ENCODE data around the gene PHLPP2. TPM values are rescaled to one million over a fixed set of nuclear protein-coding genes. Genes with fewer than 3 reads are reported as not detected.
A peak's percentile ranks its signal among the peaks of the same experiment; 100 is the strongest.

The PHLPP2 gene
- total RNA-seq, 5 donors from 2014 or later (not counting 1 experiment from before 2014, with no cell fraction given), result 7.6 to 9.9 (median 9.3) TPM

GRCh38 chr16:71635632-71636031 lies 88.9 kb downstream of the PHLPP2 start:
- no peak overlapping the region for H3K27ac Mint-ChIP-seq
- no peaks in the 10 kb centered on the region for H3K27me3 ChIP-seq (replicated peaks in 1 of 2; ENCODE audit: control insufficient read depth in 2 of 2, extremely low read depth in 1 of 2, insufficient read depth in 2 of 2, low read length in 1 of 2)
- ChIA-PET CTCF (no interaction called here), POLR2A (no interaction called here)
- WGBS (ENCODE audit: insufficient coverage), result no CpG with 5 or more reads among the region's 2 CpGs
- no peaks in the 10 kb centered on the region for H3K4me1 ChIP-seq (ENCODE audit: control insufficient read depth in 1 of 2, extremely low read depth in 1 of 2, insufficient read depth in 2 of 2, low read length in 2 of 2)
- no peak for DNase-seq
- no peak overlapping the region for H3K27ac ChIP-seq (ENCODE audit: low read length)
- no peaks in the 10 kb centered on the region for H3K36me3 ChIP-seq (ENCODE audit: control insufficient read depth in 2 of 2, extremely low read depth in 1 of 2, insufficient read depth in 1 of 2, low read length in 1 of 2)
- no peak overlapping the region for H3K4me3 ChIP-seq (ENCODE audit: control insufficient read depth in 1 of 2, extremely low read depth in 1 of 2, low read length in 1 of 2)
- H3K27me3 Mint-ChIP-seq, result no peaks in the 10 kb centered on the region
- no peak overlapping the region for H3K4me3 Mint-ChIP-seq
- H3K9me3 ChIP-seq, result no peaks in the 10 kb centered on the region
- no peak for ATAC-seq (replicated peaks in 1 of 4)
- H3K9me3 Mint-ChIP-seq, result no peaks in the 10 kb centered on the region
- H3K36me3 Mint-ChIP-seq, result peaks cover 13% of the 10 kb centered on the region
- H3K4me1 Mint-ChIP-seq, result no peaks in the 10 kb centered on the region

- Histone ChIP-seq H3K27me3 (replicated peaks in 1 of 2; ENCODE audit: control insufficient read depth in 2 of 2, extremely low read depth in 1 of 2, insufficient read depth in 2 of 2, low read length in 1 of 2) (peaks cover 0 to 17% of the 10 kb centered on the region in 2 experiments), H3K4me3 (ENCODE audit: control insufficient read depth in 1 of 2, extremely low read depth in 1 of 2, low read length in 1 of 2) (no peak overlapping the region), H3K9me3 (no peaks in the 10 kb centered on the region), H3K36me3 (ENCODE audit: control insufficient read depth in 2 of 2, extremely low read depth in 1 of 2, insufficient read depth in 1 of 2, low read length in 1 of 2) (no peaks in the 10 kb centered on the region), H3K27ac (ENCODE audit: low read length) (no peak overlapping the region), H3K4me1 (ENCODE audit: control insufficient read depth in 1 of 2, extremely low read depth in 1 of 2, insufficient read depth in 2 of 2, low read length in 2 of 2) (peaks cover 0 to 2% of the 10 kb centered on the region in 2 experiments)
- Mint-ChIP-seq H3K4me3 (no peak overlapping the region), H3K36me3 (no peaks in the 10 kb centered on the region), H3K4me1 (no peaks in the 10 kb centered on the region), H3K27me3 (peaks cover 0 to 11% of the 10 kb centered on the region in 2 donors), H3K27ac (no peak overlapping the region), H3K9me3 (no peaks in the 10 kb centered on the region)
- no CpG with 5 or more reads among the region's 4 CpGs for WGBS (ENCODE audit: insufficient coverage)
- DNase-seq (no peak), ATAC-seq (replicated peaks in 1 of 4) (no peak)
- ChIA-PET POLR2A (no interaction called here), CTCF (no interaction called here)
Measured at GRCh38 chr16:71631776-71632175, 92.7 kb downstream of the PHLPP2 start.

DNA sequence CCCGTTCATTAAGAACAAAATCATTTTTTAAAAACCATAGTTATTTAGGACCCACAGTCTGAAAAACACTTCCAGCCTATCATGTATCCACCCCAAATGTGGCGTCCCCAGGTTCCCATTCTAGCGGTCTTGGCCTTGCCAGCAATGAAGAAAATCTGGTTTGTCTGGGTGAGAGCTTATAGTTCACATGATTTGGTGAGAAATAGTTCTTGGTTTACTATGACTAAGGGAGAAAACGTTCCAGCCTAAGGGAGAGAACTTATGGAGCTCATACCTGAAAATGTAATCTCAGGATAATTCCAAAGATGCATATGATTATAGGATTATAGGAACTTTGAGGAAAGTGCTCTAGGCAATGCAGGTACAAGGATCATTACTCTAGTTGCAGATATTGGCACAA lies 93.7 kb downstream of the PHLPP2 start:
- Histone ChIP-seq H3K27ac (ENCODE audit: low read length) (no peak overlapping the region), H3K9me3 (no peaks in the 10 kb centered on the region), H3K27me3 (replicated peaks in 1 of 2; ENCODE audit: control insufficient read depth in 2 of 2, extremely low read depth in 1 of 2, insufficient read depth in 2 of 2, low read length in 1 of 2) (peaks cover 0 to 25% of the 10 kb centered on the region in 2 experiments), H3K4me1 (ENCODE audit: control insufficient read depth in 1 of 2, extremely low read depth in 1 of 2, insufficient read depth in 2 of 2, low read length in 2 of 2) (peaks cover 0 to 10% of the 10 kb centered on the region in 2 experiments), H3K36me3 (ENCODE audit: control insufficient read depth in 2 of 2, extremely low read depth in 1 of 2, insufficient read depth in 1 of 2, low read length in 1 of 2) (no peaks in the 10 kb centered on the region), H3K4me3 (ENCODE audit: control insufficient read depth in 1 of 2, extremely low read depth in 1 of 2, low read length in 1 of 2) (no peak overlapping the region)
- Mint-ChIP-seq H3K4me3 (no peak overlapping the region), H3K4me1 (peaks cover 0 to 1% (median 0%) of the 10 kb centered on the region in 3 donors), H3K36me3 (no peaks in the 10 kb centered on the region), H3K27ac (no peak overlapping the region), H3K9me3 (no peaks in the 10 kb centered on the region), H3K27me3 (peaks cover 0 to 13% of the 10 kb centered on the region in 2 donors)
- POLR2A ChIA-PET, result no interaction called here
- WGBS (ENCODE audit: insufficient coverage), result 94% methylated on average over 2 of the region's 4 CpGs
- ATAC-seq (replicated peaks in 1 of 4) (no peak), DNase-seq (no peak)
- CTCF ChIA-PET, result no interaction called here

- H3K4me1 ChIP-seq (ENCODE audit: control insufficient read depth in 1 of 2, extremely low read depth in 1 of 2, insufficient read depth in 2 of 2, low read length in 2 of 2), result peaks cover 0 to 12% of the 10 kb centered on the region in 2 experiments
- no peak overlapping the region for H3K4me3 ChIP-seq (ENCODE audit: control insufficient read depth in 1 of 2, extremely low read depth in 1 of 2, low read length in 1 of 2)
- Mint-ChIP-seq H3K4me3 (no peak overlapping the region), H3K36me3 (no peaks in the 10 kb centered on the region), H3K27ac (no peak overlapping the region), H3K9me3 (no peaks in the 10 kb centered on the region), H3K27me3 (peaks cover 5 to 17% of the 10 kb centered on the region in 2 donors), H3K4me1 (peaks cover 0 to 4% (median 0%) of the 10 kb centered on the region in 3 donors)
- peaks cover 5 to 35% of the 10 kb centered on the region in 2 experiments for H3K27me3 ChIP-seq (replicated peaks in 1 of 2; ENCODE audit: control insufficient read depth in 2 of 2, extremely low read depth in 1 of 2, insufficient read depth in 2 of 2, low read length in 1 of 2)
- H3K36me3 ChIP-seq (ENCODE audit: control insufficient read depth in 2 of 2, extremely low read depth in 1 of 2, insufficient read depth in 1 of 2, low read length in 1 of 2), result no peaks in the 10 kb centered on the region
- no peak overlapping the region for H3K27ac ChIP-seq (ENCODE audit: low read length)
- H3K9me3 ChIP-seq, result no peaks in the 10 kb centered on the region
- ChIA-PET POLR2A (no interaction called here), CTCF (interaction anchor here in 1 of 2 donors (0.5 kb wide), 1 partner anchor 103 kb away, joined by 3 read pairs; no protein-coding TSS in a partner anchor)
- no peak for ATAC-seq (replicated peaks in 1 of 4)
- 69% methylated on average over 7 of the region's 11 CpGs for WGBS (ENCODE audit: insufficient coverage)
- DNase-seq, result no peak
Measured at GRCh38 chr16:71629278-71630016, 95.1 kb downstream of the PHLPP2 start.

- DNase-seq (no peak), ATAC-seq (replicated peaks in 1 of 4) (no peak)
- H3K36me3 Mint-ChIP-seq, result no peaks in the 10 kb centered on the region
- peaks cover 6 to 38% of the 10 kb centered on the region in 2 experiments for H3K27me3 ChIP-seq (replicated peaks in 1 of 2; ENCODE audit: control insufficient read depth in 2 of 2, extremely low read depth in 1 of 2, insufficient read depth in 2 of 2, low read length in 1 of 2)
- ChIA-PET CTCF (interaction anchor here in 1 of 2 donors (0.5 to 0.6 kb wide), 2 partner anchors 89 to 102 kb away, joined by 3 read pairs; no protein-coding TSS in a partner anchor), POLR2A (no interaction called here)
- H3K4me3 ChIP-seq (ENCODE audit: control insufficient read depth in 1 of 2, extremely low read depth in 1 of 2, low read length in 1 of 2), result no peak overlapping the region
- no peaks in the 10 kb centered on the region for H3K9me3 Mint-ChIP-seq
- peaks cover 0 to 12% of the 10 kb centered on the region in 2 experiments for H3K4me1 ChIP-seq (ENCODE audit: control insufficient read depth in 1 of 2, extremely low read depth in 1 of 2, insufficient read depth in 2 of 2, low read length in 2 of 2)
- H3K4me1 Mint-ChIP-seq, result peaks cover 0 to 4% (median 0%) of the 10 kb centered on the region in 3 donors
- H3K27me3 Mint-ChIP-seq, result peaks cover 5 to 17% of the 10 kb centered on the region in 2 donors
- no peak overlapping the region for H3K27ac ChIP-seq (ENCODE audit: low read length)
- H3K36me3 ChIP-seq (ENCODE audit: control insufficient read depth in 2 of 2, extremely low read depth in 1 of 2, insufficient read depth in 1 of 2, low read length in 1 of 2), result no peaks in the 10 kb centered on the region
- no peak overlapping the region for H3K27ac Mint-ChIP-seq
- H3K9me3 ChIP-seq, result no peaks in the 10 kb centered on the region
- no peak overlapping the region for H3K4me3 Mint-ChIP-seq
- WGBS (ENCODE audit: insufficient coverage), result 72% methylated on average over 4 of the region's 5 CpGs
Measured at GRCh38 chr16:71628810-71629209, 95.7 kb downstream of the PHLPP2 start.

DNA sequence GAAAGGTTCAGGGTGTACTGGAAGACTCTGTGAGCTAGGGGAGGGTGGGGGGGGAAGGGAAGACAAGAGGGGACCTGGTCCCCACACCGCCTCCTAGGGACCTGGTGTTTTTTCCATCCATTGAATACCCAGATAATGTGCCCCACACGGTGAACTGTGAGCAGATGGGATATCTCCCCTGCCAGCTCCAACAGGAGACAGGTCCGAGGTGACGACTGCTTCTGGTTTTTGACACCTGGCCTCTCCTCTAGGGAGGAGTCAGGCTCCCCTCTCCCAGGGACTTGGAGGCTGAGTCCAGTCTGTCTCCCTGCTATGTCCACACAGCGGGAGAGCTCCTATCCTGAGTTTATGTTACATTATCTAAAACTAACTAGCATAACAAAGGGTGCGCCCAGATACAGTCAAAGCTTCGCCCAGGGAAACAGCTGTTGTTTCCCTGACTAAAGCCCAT lies 96.7 kb downstream of the PHLPP2 start:
- CTCF ChIA-PET, result interaction anchor here in 1 of 2 donors (0.5 kb wide), 1 partner anchor 389 kb away, joined by 4 read pairs; no protein-coding TSS in a partner anchor

More for the DNA sequence above, 96.7 kb downstream of the PHLPP2 start:
- no peaks in the 10 kb centered on the region for H3K36me3 ChIP-seq (ENCODE audit: control insufficient read depth in 2 of 2, extremely low read depth in 1 of 2, insufficient read depth in 1 of 2, low read length in 1 of 2)
- 100% methylated on average over 3 of the region's 7 CpGs for WGBS (ENCODE audit: insufficient coverage)
- DNase-seq (no peak), ATAC-seq (replicated peaks in 1 of 4) (no peak)
- Mint-ChIP-seq H3K4me1 (peaks cover 0 to 4% (median 0%) of the 10 kb centered on the region in 3 donors), H3K4me3 (peak overlapping the region in 1 of 3 donors; percentile 24), H3K36me3 (no peaks in the 10 kb centered on the region), H3K9me3 (no peaks in the 10 kb centered on the region), H3K27ac (no peak overlapping the region), H3K27me3 (peaks cover 5 to 17% of the 10 kb centered on the region in 2 donors)
- POLR2A ChIA-PET, result no interaction called here
- H3K27ac ChIP-seq (ENCODE audit: low read length), result no peak overlapping the region
- H3K9me3 ChIP-seq, result no peaks in the 10 kb centered on the region
- H3K27me3 ChIP-seq (replicated peaks in 1 of 2; ENCODE audit: control insufficient read depth in 2 of 2, extremely low read depth in 1 of 2, insufficient read depth in 2 of 2, low read length in 1 of 2), result peaks cover 9 to 38% of the 10 kb centered on the region in 2 experiments
- H3K4me1 ChIP-seq (ENCODE audit: control insufficient read depth in 1 of 2, extremely low read depth in 1 of 2, insufficient read depth in 2 of 2, low read length in 2 of 2), result peaks cover 0 to 12% of the 10 kb centered on the region in 2 experiments
- H3K4me3 ChIP-seq (ENCODE audit: control insufficient read depth in 1 of 2, extremely low read depth in 1 of 2, low read length in 1 of 2), result no peak overlapping the region

Data from T-cell (primary cell).